ENCODE results near the gene XAF1.
A peak's percentile ranks its signal among the peaks of the same experiment; 100 is the strongest.
"Not testable (repeated sequence)": the region's sequence is repeated elsewhere in the genome, so short reads cannot be mapped to it uniquely, and the experiment has no call there.

XAF1 gene

GRCh38 chr17:6721744-6722143 is 34.1 kb upstream of the XAF1 start:
- H3K4me3 ChIP-seq (ENCODE audit: low read depth, low read length): no peak overlapping the region
- no peak for TF ChIP-seq CTCF (IDR thresholded peaks at IDR 0.05; ENCODE audit: control insufficient read depth, extremely low read depth, insufficient read depth)
- DNase-seq (ENCODE audit: low read depth): no peak

- no peak overlapping the region for H3K4me3 ChIP-seq (ENCODE audit: low read depth, low read length)
- no peak for TF ChIP-seq CTCF (IDR thresholded peaks at IDR 0.05; ENCODE audit: control insufficient read depth, extremely low read depth, insufficient read depth)
- DNase-seq (ENCODE audit: low read depth): no peak
Measured at GRCh38 chr17:6724009-6724408, 31.8 kb upstream of the XAF1 start.

- no peak overlapping the region for H3K4me3 ChIP-seq (ENCODE audit: low read depth, low read length)
- DNase-seq (ENCODE audit: low read depth): no peak
- TF ChIP-seq CTCF (IDR thresholded peaks at IDR 0.05; ENCODE audit: control insufficient read depth, extremely low read depth, insufficient read depth): no peak
Measured at GRCh38 chr17:6729531-6729930, 26.3 kb upstream of the XAF1 start.

GRCh38 chr17:6746665-6747064 is 9.2 kb upstream of the XAF1 start:
- not testable (repeated sequence) for H3K4me3 ChIP-seq (ENCODE audit: low read depth, low read length); DNase-seq (ENCODE audit: low read depth)

GRCh38 chr17:6748617-6749016 is 7.2 kb upstream of the XAF1 start:
- H3K4me3 ChIP-seq (ENCODE audit: low read depth, low read length): no peak overlapping the region
- no peak for TF ChIP-seq CTCF (IDR thresholded peaks at IDR 0.05; ENCODE audit: control insufficient read depth, extremely low read depth, insufficient read depth)
- DNase-seq (ENCODE audit: low read depth): no peak

- TF ChIP-seq CTCF (IDR thresholded peaks at IDR 0.05; ENCODE audit: control insufficient read depth, extremely low read depth, insufficient read depth): 0 out of 2 replicates have a peak, but pooled peaks have one; percentile 6
- no peak for DNase-seq (ENCODE audit: low read depth)
- no peak overlapping the region for H3K4me3 ChIP-seq (ENCODE audit: low read depth, low read length)
Measured at GRCh38 chr17:6749519-6749918, 6.3 kb upstream of the XAF1 start.

- no peak for DNase-seq (ENCODE audit: low read depth)
- no peak overlapping the region for H3K4me3 ChIP-seq (ENCODE audit: low read depth, low read length)
- TF ChIP-seq CTCF (IDR thresholded peaks at IDR 0.05; ENCODE audit: control insufficient read depth, extremely low read depth, insufficient read depth): no peak
Measured at GRCh38 chr17:6752068-6752909, 3.6 kb upstream of the XAF1 start.
